HL-60 (cell line): ENCODE results near the gene ADRA2C.

Experiments used
- GABPA ChIP-seq: IDR thresholded peaks from 2 replicates; pipeline ENCODE4 v1.6.1; 2012; ENCODE audit warnings: low read depth
- POLR2AphosphoS5 ChIP-seq: IDR thresholded peaks from 2 replicates; pipeline ENCODE4 v1.6.1; 2012; ENCODE audit warnings: low read depth
- REST ChIP-seq: IDR thresholded peaks from 2 replicates; pipeline ENCODE4 v1.6.1; 2012; ENCODE audit warnings: low read depth; ENCODE audit not compliant: insufficient replicate concordance
- TF ChIP-seq, protein P1 (sequence below): IDR thresholded peaks from one replicate; pipeline ENCODE4 v1.5.1; 2011; ENCODE audit warnings: low read length, control low read depth, inconsistent platforms; ENCODE audit not compliant: insufficient read depth

DNA sequence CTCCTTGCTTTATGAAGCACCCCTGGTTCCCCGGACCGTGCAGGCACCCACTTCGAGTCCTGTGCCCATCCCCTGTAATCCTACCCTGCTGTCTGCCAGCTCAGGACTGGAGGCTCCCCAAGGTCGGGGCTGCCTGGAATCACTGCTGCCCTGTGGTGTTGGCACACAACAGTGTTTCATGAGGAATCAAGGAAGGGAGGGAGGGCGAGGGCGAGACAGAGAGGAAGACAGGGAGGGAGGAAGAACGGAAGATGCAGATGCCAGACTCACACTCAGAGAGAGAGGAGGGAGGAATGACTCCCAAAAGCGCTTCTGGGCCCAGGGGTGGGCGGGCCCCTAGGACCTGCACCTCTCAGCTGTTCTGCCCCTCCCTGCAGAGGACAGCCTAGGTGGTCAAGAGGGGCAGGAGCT, 42.9 kb upstream of the ADRA2C start:
- TF ChIP-seq, protein P1, sequence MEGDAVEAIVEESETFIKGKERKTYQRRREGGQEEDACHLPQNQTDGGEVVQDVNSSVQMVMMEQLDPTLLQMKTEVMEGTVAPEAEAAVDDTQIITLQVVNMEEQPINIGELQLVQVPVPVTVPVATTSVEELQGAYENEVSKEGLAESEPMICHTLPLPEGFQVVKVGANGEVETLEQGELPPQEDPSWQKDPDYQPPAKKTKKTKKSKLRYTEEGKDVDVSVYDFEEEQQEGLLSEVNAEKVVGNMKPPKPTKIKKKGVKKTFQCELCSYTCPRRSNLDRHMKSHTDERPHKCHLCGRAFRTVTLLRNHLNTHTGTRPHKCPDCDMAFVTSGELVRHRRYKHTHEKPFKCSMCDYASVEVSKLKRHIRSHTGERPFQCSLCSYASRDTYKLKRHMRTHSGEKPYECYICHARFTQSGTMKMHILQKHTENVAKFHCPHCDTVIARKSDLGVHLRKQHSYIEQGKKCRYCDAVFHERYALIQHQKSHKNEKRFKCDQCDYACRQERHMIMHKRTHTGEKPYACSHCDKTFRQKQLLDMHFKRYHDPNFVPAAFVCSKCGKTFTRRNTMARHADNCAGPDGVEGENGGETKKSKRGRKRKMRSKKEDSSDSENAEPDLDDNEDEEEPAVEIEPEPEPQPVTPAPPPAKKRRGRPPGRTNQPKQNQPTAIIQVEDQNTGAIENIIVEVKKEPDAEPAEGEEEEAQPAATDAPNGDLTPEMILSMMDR = no peak
- TF ChIP-seq REST (no peak), GABPA (no peak), POLR2AphosphoS5 (no peak)
